Stimulated activated CD4-positive, alpha-beta T cell treated with anti-CD3 and anti-CD28 coated beads, Interleukin-1b, Interleukin-23, amount 100 ng/mL, for 1 hour (primary cell): ENCODE results near the gene AZIN2.
"Not testable (repeated sequence)": the region's sequence is repeated elsewhere in the genome, so short reads cannot be mapped to it uniquely, and the experiment has no call there.

Source experiments
- DNase-seq, 2 donors: peaks; one replicate each; pipeline ENCODE4 v3.0.0-alpha.2; 2020; ENCODE audit warnings: low read depth in 2 of 2

Gene AZIN2

GRCh38 chr1:33057095-33057494 is 23.9 kb upstream of the AZIN2 start:
- no peak for DNase-seq

- DNase-seq = no peak
Observed at GRCh38 chr1:33060579-33061083, 20.3 kb upstream of the AZIN2 start.

- DNase-seq = no peak
Observed at GRCh38 chr1:33061834-33062233, 19.1 kb upstream of the AZIN2 start.

GRCh38 chr1:33064284-33064683 is 16.7 kb upstream of the AZIN2 start:
- not testable (repeated sequence) for DNase-seq

- DNase-seq = no peak
Observed at GRCh38 chr1:33065301-33065700, 15.7 kb upstream of the AZIN2 start.

GRCh38 chr1:33066477-33066876 is 14.5 kb upstream of the AZIN2 start:
- not testable (repeated sequence) for DNase-seq

- not testable (repeated sequence) for DNase-seq
Observed at GRCh38 chr1:33068108-33068507, 12.8 kb upstream of the AZIN2 start.

- no peak for DNase-seq
Observed at GRCh38 chr1:33070628-33071027, 10.3 kb upstream of the AZIN2 start.

GRCh38 chr1:33072707-33073106 is 8.2 kb upstream of the AZIN2 start:
- no peak for DNase-seq

- DNase-seq = no peak
Observed at GRCh38 chr1:33074193-33074945, 6.6 kb upstream of the AZIN2 start.

- no peak for DNase-seq
Observed at GRCh38 chr1:33078030-33078591, 2.8 kb upstream of the AZIN2 start.

- DNase-seq = no peak
Observed at GRCh38 chr1:33080373-33080772, 580 bp upstream of the AZIN2 start.

- DNase-seq = no peak
Observed at GRCh38 chr1:33081554-33082305, 777 bp downstream of the AZIN2 start.

- no peak for DNase-seq
Observed at GRCh38 chr1:33082575-33083108, 1.7 kb downstream of the AZIN2 start.

- DNase-seq = no peak
Observed at GRCh38 chr1:33085332-33085731, 4.4 kb downstream of the AZIN2 start.

- no peak for DNase-seq
Observed at GRCh38 chr1:33086384-33086850, 5.5 kb downstream of the AZIN2 start.

GRCh38 chr1:33087677-33088076 is 6.7 kb downstream of the AZIN2 start:
- no peak for DNase-seq

GRCh38 chr1:33088119-33088906 is 7.4 kb downstream of the AZIN2 start:
- no peak for DNase-seq

- no peak for DNase-seq
Observed at GRCh38 chr1:33089457-33089856, 8.5 kb downstream of the AZIN2 start.

GRCh38 chr1:33092438-33092837 is 11.5 kb downstream of the AZIN2 start:
- DNase-seq = no peak

- no peak for DNase-seq
Observed at GRCh38 chr1:33093004-33093403, 12.1 kb downstream of the AZIN2 start.
